DOHH2 (cell line): ENCODE measurements around the gene PRKCZ.

ENCODE experiments used
- H3F3A ChIP-seq: fragments of 200-600 bp; sonication (generic), shearing (Covaris generic); 2 replicates; pipeline ENCODE4 v1.6.0; 2016; ENCODE audit warnings: antibody characterized with exemption, mild to moderate bottlenecking; ENCODE audit not compliant: control insufficient read depth, insufficient read depth
- H3K27ac ChIP-seq: fragments of 200-600 bp; sonication (generic); 2 replicates; pipeline ENCODE4 v1.5.1; 2014; ENCODE audit warnings: low read depth, mild to moderate bottlenecking, low read length, moderate library complexity
- H3K27me3 ChIP-seq: fragments of 200-600 bp; sonication (generic); 2 replicates; pipeline ENCODE4 v1.6.1; 2014; ENCODE audit warnings: mild to moderate bottlenecking, low read length, mixed read lengths; ENCODE audit not compliant: control insufficient read depth
- H3K36me3 ChIP-seq: fragments of 200-600 bp; sonication (generic); 2 replicates; pipeline ENCODE4 v1.6.1; 2014; ENCODE audit warnings: mild to moderate bottlenecking, low read length, moderate library complexity, mixed read lengths; ENCODE audit not compliant: control insufficient read depth
- H3K4me1 ChIP-seq: fragments of 200-600 bp; sonication (generic); 2 replicates; pipeline ENCODE4 v1.6.1; 2014; ENCODE audit warnings: mild to moderate bottlenecking, low read length, mixed read lengths; ENCODE audit not compliant: control insufficient read depth
- H3K4me2 ChIP-seq: fragments of 200-600 bp; sonication (generic); 2 replicates; pipeline ENCODE4 v1.6.0; 2014; ENCODE audit warnings: mild to moderate bottlenecking, low read length, moderate library complexity
- H3K4me3 ChIP-seq: fragments of 200-600 bp; sonication (generic); 2 replicates; pipeline ENCODE4 v1.5.1; 2014; ENCODE audit warnings: mild to moderate bottlenecking, low read length, mixed read lengths
- H3K79me2 ChIP-seq: fragments of 200-600 bp; sonication (generic); 2 replicates; pipeline ENCODE4 v1.6.1; 2014; ENCODE audit warnings: mild to moderate bottlenecking, low read length, mixed read lengths; ENCODE audit not compliant: control insufficient read depth
- H3K9me2 ChIP-seq: fragments of 200-600 bp; sonication (generic); replicated peaks from 2 replicates; pipeline ENCODE4 v1.6.1; 2014; ENCODE audit warnings: mild to moderate bottlenecking, low read length, mixed read lengths; ENCODE audit not compliant: control insufficient read depth
- H3K9me3 ChIP-seq: fragments of 200-600 bp; sonication (generic); 2 replicates; pipeline ENCODE4 v1.6.1; 2014; ENCODE audit warnings: antibody characterized with exemption, low read length, mixed read lengths; ENCODE audit not compliant: control insufficient read depth, insufficient read depth
- H4K20me1 ChIP-seq: fragments of 200-600 bp; sonication (generic); 2 replicates; pipeline ENCODE4 v1.6.0; 2014; ENCODE audit warnings: low read depth, mild to moderate bottlenecking, antibody characterized with exemption, low read length, moderate library complexity; ENCODE audit not compliant: control insufficient read depth, insufficient read depth
- CTCF ChIP-seq: fragments of 200-600 bp; sonication (generic); IDR thresholded peaks from one replicate; pipeline ENCODE4 v1.5.1; 2014; ENCODE audit warnings: antibody characterized with exemption, mild to moderate bottlenecking, low read depth, low read length; ENCODE audit not compliant: poor library complexity, severe bottlenecking
- EZH2phosphoT487 ChIP-seq: fragments of 200-600 bp; sonication (generic); IDR thresholded peaks from 2 replicates; pipeline ENCODE4 v1.6.1; 2017; ENCODE audit warnings: borderline replicate concordance, mild to moderate bottlenecking, antibody characterized with exemption, low read length, moderate library complexity, mixed read lengths

The PRKCZ gene

GRCh38 chr1:2198571-2198970 lies 148.4 kb downstream of the PRKCZ start:
- Histone ChIP-seq H4K20me1 (no peaks in the 10 kb centered on the region), H3K27ac (no peak overlapping the region), H3K4me1 (peaks cover 15% of the 10 kb centered on the region), H3F3A (no peaks in the 10 kb centered on the region), H3K4me2 (no peak overlapping the region), H3K9me2 (no peaks in the 10 kb centered on the region), H3K36me3 (no peaks in the 10 kb centered on the region), H3K9me3 (no peaks in the 10 kb centered on the region), H3K27me3 (peaks cover 6% of the 10 kb centered on the region; the same call in 1 of the 2 replicates), H3K79me2 (peaks cover 3% of the 10 kb centered on the region; the same call in 1 of the 2 replicates), H3K4me3 (no peak overlapping the region)
- TF ChIP-seq CTCF (no peak), EZH2phosphoT487 (no peak)

GRCh38 chr1:2199042-2199810 lies 149.0 kb downstream of the PRKCZ start:
- H3F3A ChIP-seq, result no peaks in the 10 kb centered on the region
- no peak overlapping the region for H3K4me3 ChIP-seq
- H3K27me3 ChIP-seq, result peaks cover 6% of the 10 kb centered on the region; the same call in 1 of the 2 replicates
- H3K27ac ChIP-seq, result no peak overlapping the region
- no peaks in the 10 kb centered on the region for H4K20me1 ChIP-seq
- peaks cover 13% of the 10 kb centered on the region for H3K4me1 ChIP-seq
- no peaks in the 10 kb centered on the region for H3K36me3 ChIP-seq
- H3K79me2 ChIP-seq, result no peaks in the 10 kb centered on the region
- H3K9me3 ChIP-seq, result no peaks in the 10 kb centered on the region
- no peak overlapping the region for H3K4me2 ChIP-seq
- no peaks in the 10 kb centered on the region for H3K9me2 ChIP-seq
- TF ChIP-seq EZH2phosphoT487, result no peak
- TF ChIP-seq CTCF, result no peak

- no peak overlapping the region for H3K4me3 ChIP-seq
- peaks cover 14% of the 10 kb centered on the region for H3K4me1 ChIP-seq
- H3K9me2 ChIP-seq, result no peaks in the 10 kb centered on the region
- H3K4me2 ChIP-seq, result no peak overlapping the region
- H4K20me1 ChIP-seq, result no peaks in the 10 kb centered on the region
- no peak overlapping the region for H3K27ac ChIP-seq
- no peaks in the 10 kb centered on the region for H3K36me3 ChIP-seq
- TF ChIP-seq EZH2phosphoT487, result no peak
- no peak for TF ChIP-seq CTCF
- H3K9me3 ChIP-seq, result no peaks in the 10 kb centered on the region
- no peaks in the 10 kb centered on the region for H3F3A ChIP-seq
- no peaks in the 10 kb centered on the region for H3K79me2 ChIP-seq
- peaks cover 6% of the 10 kb centered on the region; the same call in 1 of the 2 replicates for H3K27me3 ChIP-seq
Measured at GRCh38 chr1:2200308-2200943, 150.2 kb downstream of the PRKCZ start.
